SH-SY5Y (cell line): ENCODE data around the gene DNAJC5G.

Experiments
- GATA2 ChIP-seq: IDR thresholded peaks from 2 replicates; pipeline ENCODE4 v1.6.1; 2011; ENCODE audit warnings: mild to moderate bottlenecking, low read depth, low read length
- GATA3 ChIP-seq: IDR thresholded peaks from 2 replicates; pipeline ENCODE4 v1.6.1; 2011; ENCODE audit warnings: low read depth, mild to moderate bottlenecking, low read length, moderate library complexity

DNAJC5G gene

DNA sequence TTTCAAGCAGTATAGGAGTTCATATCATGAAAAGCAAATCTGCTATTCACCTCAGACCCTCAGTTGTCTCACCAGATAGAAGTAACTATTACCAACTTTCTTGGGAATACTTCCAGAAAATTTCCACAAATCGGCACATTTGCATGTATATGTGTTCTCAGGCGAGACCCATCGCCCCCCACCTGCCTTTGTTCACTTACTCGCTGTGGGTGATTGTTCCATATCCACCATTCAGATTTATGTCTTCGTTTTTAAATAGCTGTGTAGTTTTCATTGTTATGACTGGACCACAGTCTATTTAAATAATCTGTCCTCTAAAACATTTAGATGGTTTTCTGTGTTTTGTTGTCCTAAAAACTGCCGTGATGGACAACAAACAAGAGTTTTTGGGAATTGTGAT, 10.2 kb downstream of the DNAJC5G start:
- TF ChIP-seq GATA3 (no peak), GATA2 (no peak)

DNA sequence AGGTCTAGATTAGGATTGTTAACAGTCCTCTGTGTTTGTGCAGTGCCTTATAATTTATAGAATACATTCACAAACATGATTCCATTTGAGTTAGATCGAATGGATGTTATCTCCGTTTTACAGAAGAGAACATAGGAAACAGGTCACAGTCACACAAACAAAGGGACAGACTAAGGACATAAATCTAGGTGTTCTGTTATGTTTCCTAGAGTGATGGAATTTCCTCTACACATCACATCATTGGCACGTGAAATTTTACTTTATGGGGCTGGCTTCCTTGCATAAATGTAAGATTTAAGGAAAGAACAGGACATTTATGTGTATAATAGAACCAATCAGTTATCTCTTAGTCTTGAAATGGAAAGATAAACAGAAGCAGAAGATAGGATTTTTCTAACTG, 13.4 kb downstream of the DNAJC5G start:
- TF ChIP-seq GATA3 (no peak), GATA2 (no peak)

DNA sequence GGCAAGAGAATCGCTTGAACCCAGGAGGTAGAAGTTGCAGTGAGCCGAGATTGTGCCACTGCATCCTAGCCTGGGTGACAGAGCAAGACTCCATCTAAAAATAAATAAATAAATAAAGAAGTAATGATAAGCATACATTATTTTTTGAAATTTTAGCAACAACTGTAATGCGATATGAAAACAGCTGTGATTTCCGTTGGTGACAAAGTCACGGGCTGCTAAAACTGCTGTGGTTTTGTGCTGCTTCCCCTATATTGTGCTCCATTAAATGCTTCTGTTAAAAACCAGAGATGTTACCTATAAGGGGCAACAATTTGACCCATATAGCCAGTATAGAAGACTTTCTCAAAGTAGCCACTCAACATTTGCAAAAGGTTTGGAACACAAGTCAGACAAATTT, 15.3 kb downstream of the DNAJC5G start:
- no peak for TF ChIP-seq GATA2
- TF ChIP-seq GATA3: no peak

DNA sequence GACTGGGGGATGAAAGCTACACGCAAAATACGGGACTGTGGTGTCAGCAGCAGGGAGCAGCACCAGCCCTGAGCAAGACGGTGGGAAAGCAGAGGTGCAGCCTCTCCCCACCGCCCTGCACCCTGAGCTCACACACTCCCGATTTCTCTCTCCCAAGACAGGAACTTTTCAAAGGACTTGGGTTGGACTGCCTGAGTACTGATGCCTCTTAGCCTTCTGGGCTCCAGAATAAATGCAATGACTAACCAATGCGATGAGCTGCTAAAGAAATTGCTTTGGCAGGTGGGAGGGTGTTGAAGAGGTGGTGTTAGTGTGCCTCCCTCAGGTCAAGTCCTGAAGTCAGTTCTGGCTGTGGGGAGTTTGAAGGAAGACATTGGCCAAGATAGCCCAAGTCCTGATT, 16.6 kb downstream of the DNAJC5G start:
- no peak for TF ChIP-seq GATA2
- no peak for TF ChIP-seq GATA3

DNA sequence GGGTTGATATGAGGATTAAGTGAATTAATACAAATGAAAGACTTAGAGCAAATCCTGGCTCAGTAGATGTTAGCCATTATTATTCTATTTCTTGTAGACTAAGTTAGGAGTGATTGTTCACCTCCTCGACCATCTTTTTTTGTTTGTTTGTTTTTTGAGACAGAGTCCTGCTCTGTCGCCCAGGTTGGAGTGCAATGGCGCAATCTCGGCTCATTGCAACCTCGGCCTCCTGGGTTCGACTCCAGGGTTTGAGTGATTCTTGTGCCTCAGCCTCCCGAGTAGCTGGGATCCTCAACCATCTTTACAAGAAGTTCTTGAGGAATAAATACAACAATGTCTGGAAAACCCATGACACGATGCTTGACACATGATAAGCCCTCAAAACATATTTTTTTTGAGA, 19.7 kb downstream of the DNAJC5G start:
- TF ChIP-seq GATA3: no peak
- no peak for TF ChIP-seq GATA2

DNA sequence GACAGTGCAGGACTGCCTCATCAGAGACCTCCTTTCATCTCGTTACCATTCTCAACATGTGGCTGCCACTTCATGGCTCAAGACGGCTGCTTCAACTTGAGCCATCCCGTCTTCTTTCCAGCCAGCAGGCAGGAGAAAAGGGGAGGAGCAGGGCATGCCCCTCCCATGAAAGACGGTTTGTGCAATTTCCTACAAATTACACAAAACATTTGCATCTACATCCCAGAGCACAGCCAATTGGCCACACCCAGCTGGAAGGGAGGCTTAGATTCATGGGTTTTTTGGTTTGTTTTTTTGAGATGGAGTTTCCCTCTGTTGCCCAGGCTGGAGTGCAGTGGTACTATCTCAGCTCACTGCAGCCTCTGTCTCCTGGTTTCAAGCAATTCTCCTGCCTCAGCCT, 21.2 kb downstream of the DNAJC5G start:
- TF ChIP-seq GATA2: no peak
- TF ChIP-seq GATA3: no peak

DNA sequence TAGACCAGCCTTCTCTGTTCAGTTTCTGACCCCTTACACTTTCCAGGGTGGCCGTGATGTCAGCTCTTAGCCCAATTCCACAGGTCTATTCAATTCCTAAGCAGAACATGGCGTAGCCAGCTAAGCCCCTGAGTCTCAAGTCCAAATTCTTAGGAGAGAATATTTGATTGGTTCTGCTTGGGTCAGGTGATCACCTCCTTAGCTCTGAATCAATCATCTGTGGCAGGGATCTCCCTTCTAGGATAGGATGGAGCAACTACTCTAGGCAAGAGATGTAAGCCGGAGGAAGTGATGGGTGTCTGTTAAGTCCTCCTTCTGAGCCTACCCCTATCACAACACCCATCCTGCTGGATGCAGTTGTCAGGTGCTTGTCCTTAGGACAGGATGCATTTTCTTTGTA, 22.0 kb downstream of the DNAJC5G start:
- TF ChIP-seq GATA2: no peak
- no peak for TF ChIP-seq GATA3

DNA sequence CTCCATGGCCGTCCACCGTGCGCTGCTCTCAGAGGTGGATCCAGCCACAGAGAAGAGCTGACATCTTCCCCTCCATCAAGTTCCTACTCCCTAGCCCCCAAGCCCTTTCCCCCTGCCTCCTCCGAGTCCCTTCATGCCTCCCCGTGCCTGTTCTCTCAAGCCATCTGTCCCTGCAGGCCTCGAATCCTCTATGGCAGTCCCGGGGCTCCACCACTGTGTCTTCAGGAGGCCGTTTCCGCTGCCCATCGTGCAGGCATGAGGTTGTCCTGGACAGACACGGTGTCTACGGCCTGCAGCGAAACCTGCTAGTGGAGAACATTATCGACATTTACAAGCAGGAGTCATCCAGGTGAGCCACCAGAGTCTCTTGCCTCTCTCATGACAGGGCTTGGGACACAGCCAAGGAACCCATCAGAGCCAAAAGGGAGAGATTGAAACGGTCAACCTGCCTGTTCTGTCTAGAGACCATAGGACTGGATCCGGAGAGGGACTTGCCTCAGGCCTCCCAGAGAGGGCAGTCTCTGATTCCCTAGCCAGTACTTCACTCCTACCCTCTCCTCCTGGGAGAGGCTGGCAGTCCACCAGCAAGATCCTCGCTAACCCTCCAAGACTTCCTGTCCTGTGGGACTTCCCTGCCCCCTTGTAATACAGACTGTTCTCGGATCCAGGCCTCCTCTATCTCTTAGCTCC, 23.3 kb downstream of the DNAJC5G start:
- TF ChIP-seq GATA3: no peak
- no peak for TF ChIP-seq GATA2

DNA sequence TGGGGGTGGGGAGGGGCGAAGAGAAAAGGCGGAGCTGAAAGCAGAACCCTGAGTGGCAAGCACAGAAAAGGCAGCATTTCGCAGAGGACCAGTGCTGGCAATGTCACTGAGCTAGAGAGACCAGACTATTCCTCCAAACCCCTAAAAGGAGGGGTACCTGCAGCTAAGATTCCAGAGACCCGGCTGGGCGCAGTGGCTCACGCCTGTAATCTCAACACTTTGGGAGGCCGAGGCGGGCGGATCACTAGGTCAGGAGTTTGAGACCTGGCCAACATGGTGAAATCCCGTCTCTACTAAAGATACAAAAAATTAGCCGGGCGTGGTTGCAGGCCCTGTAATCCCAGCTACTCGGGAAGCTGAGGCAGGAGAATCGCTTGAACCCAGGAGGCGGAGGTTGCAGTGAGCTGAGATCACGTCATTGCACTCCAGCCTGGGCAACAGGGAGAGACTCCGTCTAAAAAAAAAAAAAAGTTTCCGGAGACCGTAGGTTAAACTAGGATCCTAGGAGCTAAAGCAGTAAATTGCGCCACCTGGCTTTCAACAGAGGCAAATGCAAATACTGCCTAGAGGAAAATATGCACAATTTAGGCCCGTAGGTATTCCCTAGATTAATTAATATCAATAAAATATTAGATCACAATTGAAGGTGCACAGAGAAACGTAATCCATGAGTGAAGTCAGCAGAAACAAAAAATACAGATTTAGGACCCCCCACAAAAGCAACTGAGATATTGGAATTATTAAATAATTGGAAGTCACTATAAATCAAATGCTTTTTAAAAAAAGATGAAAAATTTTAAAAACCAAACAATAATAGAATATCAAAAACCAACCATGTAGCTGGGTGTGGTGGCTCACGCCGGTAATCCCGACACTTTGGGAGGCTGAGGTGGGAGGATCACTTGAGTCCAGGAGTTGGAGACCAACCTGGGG, 28.1 kb downstream of the DNAJC5G start:
- TF ChIP-seq GATA2: no peak
- TF ChIP-seq GATA3: no peak

DNA sequence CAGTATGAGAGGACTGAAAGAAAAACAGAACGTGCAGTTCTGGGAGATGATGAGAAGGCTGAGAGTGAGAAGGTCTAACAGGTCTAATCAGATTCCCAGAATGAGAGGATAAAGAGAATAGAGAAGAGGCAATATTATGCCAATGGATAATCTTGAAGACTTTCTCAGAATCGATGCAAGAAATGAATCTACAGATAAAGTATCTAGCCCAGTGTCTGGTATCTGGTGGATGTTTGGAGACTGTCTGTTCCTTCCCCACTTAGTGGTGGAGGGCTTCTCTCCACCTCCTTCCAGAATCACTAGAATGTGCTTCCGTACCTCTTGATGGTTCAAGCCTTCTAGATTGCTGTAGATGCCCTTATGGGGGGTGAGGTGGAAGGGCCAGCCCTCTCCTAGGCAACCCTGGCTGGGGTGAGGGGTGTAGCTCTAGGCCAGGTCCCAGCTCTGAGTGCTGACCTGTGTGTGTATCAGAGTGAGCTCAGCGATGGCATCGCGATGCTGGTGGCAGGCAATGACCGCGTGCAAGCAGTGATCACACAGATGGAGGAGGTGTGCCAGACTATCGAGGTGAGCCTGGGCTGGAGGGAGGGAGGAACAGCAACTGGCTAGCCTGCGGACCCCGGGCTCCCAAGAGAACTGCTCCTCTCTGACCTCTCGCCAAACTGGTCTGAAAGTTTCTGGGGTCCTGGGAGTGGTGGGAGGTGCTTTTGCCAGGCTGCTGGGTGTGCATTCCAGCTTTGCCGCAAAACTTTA, 29.4 kb downstream of the DNAJC5G start:
- TF ChIP-seq GATA2: no peak
- TF ChIP-seq GATA3: no peak

DNA sequence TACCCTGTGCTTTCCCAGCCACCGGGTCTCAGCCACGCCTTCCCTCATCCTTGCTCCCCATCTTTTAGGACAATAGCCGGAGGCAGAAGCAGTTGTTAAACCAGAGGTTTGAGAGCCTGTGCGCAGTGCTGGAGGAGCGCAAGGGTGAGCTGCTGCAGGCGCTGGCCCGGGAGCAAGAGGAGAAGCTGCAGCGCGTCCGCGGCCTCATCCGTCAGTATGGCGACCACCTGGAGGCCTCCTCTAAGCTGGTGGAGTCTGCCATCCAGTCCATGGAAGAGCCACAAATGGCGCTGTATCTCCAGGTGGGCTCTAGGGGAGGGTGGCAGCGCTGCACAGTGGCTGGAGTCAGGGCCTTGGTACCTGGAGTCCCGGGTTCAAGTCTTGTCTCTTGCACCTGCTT, 30.3 kb downstream of the DNAJC5G start:
- TF ChIP-seq GATA2 (no peak), GATA3 (no peak)

DNA sequence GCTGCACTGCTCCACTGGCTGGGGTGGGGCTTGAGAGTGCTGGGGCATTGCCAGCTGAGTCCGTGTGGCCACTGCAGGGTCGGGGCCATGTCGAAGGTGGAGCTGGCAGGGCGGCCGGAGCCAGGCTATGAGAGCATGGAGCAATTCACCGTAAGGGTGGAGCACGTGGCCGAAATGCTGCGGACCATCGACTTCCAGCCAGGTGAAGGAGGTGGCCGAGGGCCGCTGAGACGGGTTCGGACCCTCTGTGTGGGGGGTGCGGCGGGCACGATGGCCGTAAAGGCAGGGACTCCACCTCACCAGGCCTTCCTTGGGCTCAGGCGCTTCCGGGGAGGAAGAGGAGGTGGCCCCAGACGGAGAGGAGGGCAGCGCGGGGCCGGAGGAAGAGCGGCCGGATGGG, 30.9 kb downstream of the DNAJC5G start:
- TF ChIP-seq GATA2: no peak
- TF ChIP-seq GATA3: no peak

DNA sequence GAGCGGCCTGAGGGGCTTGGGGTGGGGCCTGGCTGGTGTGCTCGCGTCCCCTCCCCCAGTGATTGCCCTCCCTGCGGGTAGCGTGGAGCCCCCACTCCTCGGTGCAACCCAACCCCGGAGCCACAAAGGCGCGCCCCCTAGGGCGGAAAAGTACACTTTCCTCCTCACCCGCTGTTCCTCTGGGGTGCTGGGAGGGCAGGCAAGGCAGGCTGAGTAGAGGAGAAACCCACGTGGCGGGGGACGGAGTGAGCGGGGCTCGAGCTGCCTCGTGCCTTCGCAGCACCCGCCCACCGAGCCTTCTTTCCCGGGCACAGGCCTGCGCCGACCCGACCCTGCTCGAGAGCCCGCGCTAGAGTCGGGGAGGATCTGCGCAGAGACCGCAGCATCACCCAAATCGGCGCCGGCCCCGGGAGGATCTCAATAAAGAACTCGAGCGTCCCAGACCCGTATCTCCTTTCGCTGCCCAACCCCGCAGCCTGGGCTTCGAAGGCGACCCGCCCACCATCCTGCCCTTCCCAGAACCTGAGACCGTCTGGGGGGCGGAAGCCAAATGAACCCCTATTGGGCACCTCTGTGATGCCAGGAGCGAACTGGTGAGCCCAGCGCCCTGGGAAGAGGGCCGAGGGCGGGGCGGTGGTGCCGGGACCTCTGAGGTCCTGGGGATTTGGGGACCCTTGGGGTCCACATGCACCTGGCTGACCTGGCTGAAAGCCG, 31.5 kb downstream of the DNAJC5G start:
- TF ChIP-seq GATA3: no peak
- no peak for TF ChIP-seq GATA2

DNA sequence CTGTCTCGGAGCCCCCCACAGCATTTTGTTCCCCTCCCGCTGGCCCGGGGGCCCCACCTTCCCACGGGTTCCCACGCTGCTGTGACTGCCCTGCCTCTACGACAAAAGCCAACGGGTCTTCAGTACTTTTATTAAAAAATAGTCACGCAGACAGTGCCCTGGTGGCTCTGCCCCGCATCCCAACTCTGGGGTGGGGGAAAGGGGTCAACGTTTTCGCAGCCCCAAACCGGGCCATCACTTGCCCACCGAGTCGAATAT, 32.0 kb downstream of the DNAJC5G start:
- TF ChIP-seq GATA2 (no peak), GATA3 (no peak)
